Measurements from ENCODE around the gene GPR162. TPM values are rescaled to one million over a fixed set of nuclear protein-coding genes. Genes with fewer than 3 reads are reported as not detected.
A peak's percentile ranks its signal among the peaks of the same experiment; 100 is the strongest.

Gene GPR162
- total RNA-seq, 1 donor = 3.0 TPM

GRCh38 chr12:6849976-6850560 is 28.4 kb downstream of the GPR162 start:
- no peak for TF ChIP-seq CTCF (IDR thresholded peaks at IDR 0.05; ENCODE audit: insufficient read depth, low read depth, low read length)
- peak overlapping the region; percentile 75 for H3K4me3 ChIP-seq (ENCODE audit: low read depth, low read length)
- DNase-seq (ENCODE audit: low read depth) = no peak

GRCh38 chr12:6850796-6851152 is 29.2 kb downstream of the GPR162 start:
- DNase-seq (ENCODE audit: low read depth) = no peak
- no peak for TF ChIP-seq CTCF (IDR thresholded peaks at IDR 0.05; ENCODE audit: insufficient read depth, low read depth, low read length)
- peak overlapping the region; percentile 75 for H3K4me3 ChIP-seq (ENCODE audit: low read depth, low read length)

- DNase-seq (ENCODE audit: low read depth) = peak; percentile 99
- no peak for TF ChIP-seq CTCF (IDR thresholded peaks at IDR 0.05; ENCODE audit: insufficient read depth, low read depth, low read length)
Measured at GRCh38 chr12:6851153-6851920, 29.7 kb downstream of the GPR162 start, which contains the start of gene CDCA3. Gene CDCA3 (minus strand): TSS chr12:6851286. CDS start chr12:6850952, 334 bp downstream.

GRCh38 chr12:6851921-6852650 is 30.5 kb downstream of the GPR162 start, which contains the start of gene USP5:
Gene USP5 (plus strand): TSS chr12:6852150. CDS start chr12:6852180, 30 bp downstream.
- DNase-seq (ENCODE audit: low read depth) = peak; percentile 100
- H3K4me3 ChIP-seq (ENCODE audit: low read depth, low read length) = peak within 1 kb of the TSS; percentile 75

More at GRCh38 chr12:6851153-6851920, 29.7 kb downstream of the GPR162 start, which contains the start of gene CDCA3:
- H3K4me3 ChIP-seq (ENCODE audit: low read depth, low read length) = peak within 1 kb of the TSS; percentile 75

GRCh38 chr12:6852651-6853354 is 31.2 kb downstream of the GPR162 start:
- peak overlapping the region; percentile 75 for H3K4me3 ChIP-seq (ENCODE audit: low read depth, low read length)
- no peak for TF ChIP-seq CTCF (IDR thresholded peaks at IDR 0.05; ENCODE audit: insufficient read depth, low read depth, low read length)
- peak; percentile 72 for DNase-seq (ENCODE audit: low read depth)

More at GRCh38 chr12:6851921-6852650, 30.5 kb downstream of the GPR162 start, which contains the start of gene USP5:
- TF ChIP-seq CTCF (IDR thresholded peaks at IDR 0.05; ENCODE audit: insufficient read depth, low read depth, low read length) = no peak

- H3K4me3 ChIP-seq (ENCODE audit: low read depth, low read length) = no peak overlapping the region
- DNase-seq (ENCODE audit: low read depth) = no peak
- TF ChIP-seq CTCF (IDR thresholded peaks at IDR 0.05; ENCODE audit: insufficient read depth, low read depth, low read length) = no peak
Measured at GRCh38 chr12:6853626-6854025, 32.0 kb downstream of the GPR162 start.
